SK-N-SH (cell line): ENCODE results near the gene RASGRF2. TPM values are rescaled to one million over a fixed set of nuclear protein-coding genes. Genes with fewer than 3 reads are reported as not detected.

Source experiments
- CTCF ChIA-PET: fragments of 300-600, 350-600 bp; formaldehyde crosslinking; extraction: SDS; loops from one replicate; lab custom pipeline; 2021; lab: Yijun Ruan, JAX
- POLR2A ChIA-PET: fragments of 350-600 bp; sonication (Branson Sonifier 250); formaldehyde crosslinking; extraction: SDS; loops from one replicate; lab custom pipeline; 2020; ENCODE audit warnings: antibody characterized with exemption, inconsistent platforms; lab: Yijun Ruan, JAX
- DNase-seq: peaks from one replicate; pipeline ENCODE4 v3.0.0; 2012
- H2AFZ ChIP-seq: fragments of 200-600 bp; sonication (generic); 2 replicates; pipeline ENCODE4 v1.8.1; 2016; ENCODE audit warnings: antibody characterized with exemption, mild to moderate bottlenecking, low read depth
- H3F3A ChIP-seq: fragments of 200-600 bp; sonication (generic); replicated peaks from 2 replicates; pipeline ENCODE3; 2016; ENCODE audit warnings: antibody characterized with exemption, mild to moderate bottlenecking; ENCODE audit not compliant: insufficient read depth
- H3K27ac ChIP-seq, 2 experiments: fragments of 200-500 bp in 1 of 2; fragments of 200-600 bp in 1 of 2; sonication (Bioruptor generic) in 1 of 2; sonication (generic), shearing (Covaris generic) in 1 of 2; 2 replicates each; pipeline versions ENCODE4 v1.5.1 to v1.6.1; 2014 to 2016; ENCODE audit warnings: low read depth in 2 of 2, inconsistent platforms in 1 of 2, low read length in 1 of 2, mild to moderate bottlenecking in 1 of 2, mixed read lengths in 1 of 2
- H3K27me3 ChIP-seq: fragments of 200-600 bp; sonication (generic), shearing (Covaris generic); 2 replicates; pipeline ENCODE4 v1.6.1; 2016; ENCODE audit warnings: mixed run types; ENCODE audit not compliant: insufficient read depth
- H3K36me3 ChIP-seq, 2 experiments: fragments of 200-500 bp in 1 of 2; fragments of 200-600 bp in 1 of 2; sonication (Bioruptor generic) in 1 of 2; sonication (generic) in 1 of 2; replicated peaks in 1 of 2; 2 replicates each; pipeline versions ENCODE3 to v1.5.1; 2014 to 2016; ENCODE audit warnings: low read length in 1 of 2, mild to moderate bottlenecking in 1 of 2; ENCODE audit not compliant: insufficient read depth in 2 of 2, control insufficient read depth in 1 of 2
- H3K4me1 ChIP-seq, 2 experiments: fragments of 200-500 bp in 1 of 2; fragments of 200-600 bp in 1 of 2; sonication (Bioruptor generic) in 1 of 2; sonication (generic), shearing (Covaris generic) in 1 of 2; 2 replicates each; pipeline versions ENCODE4 v1.5.1 to v1.6.1; 2014 to 2016; ENCODE audit warnings: low read depth in 1 of 2, low read length in 1 of 2, mixed run types in 1 of 2; ENCODE audit not compliant: insufficient read depth in 2 of 2, control insufficient read depth in 1 of 2
- H3K4me2 ChIP-seq: fragments of 200-600 bp; sonication (generic), shearing (Covaris generic); 2 replicates; pipeline ENCODE4 v1.6.1; 2017; ENCODE audit warnings: mixed run types
- H3K4me3 ChIP-seq, 2 experiments: fragments of 200-500 bp in 1 of 2; fragments of 200-600 bp in 1 of 2; sonication (Bioruptor generic) in 1 of 2; sonication (generic), shearing (Covaris generic) in 1 of 2; 2 replicates each; pipeline versions ENCODE4 v1.5.1 to v1.8.1; 2014 to 2016; ENCODE audit warnings: low read depth in 2 of 2, inconsistent platforms in 1 of 2, low read length in 1 of 2, mild to moderate bottlenecking in 1 of 2, mixed read lengths in 1 of 2, moderate library complexity in 1 of 2
- H3K79me2 ChIP-seq: fragments of 200-600 bp; sonication (generic); 2 replicates; pipeline ENCODE4 v1.8.1; 2017; ENCODE audit warnings: mild to moderate bottlenecking; ENCODE audit not compliant: insufficient read depth
- H3K9ac ChIP-seq: fragments of 200-600 bp; sonication (generic); 2 replicates; pipeline ENCODE4 v1.6.1; 2017; ENCODE audit warnings: mixed run types
- H3K9me2 ChIP-seq: fragments of 200-600 bp; sonication (generic); 2 replicates; pipeline ENCODE4 v1.6.1; 2017; ENCODE audit warnings: mixed run types
- H3K9me3 ChIP-seq: fragments of 200-600 bp; sonication (generic); 2 replicates; pipeline ENCODE4 v1.6.1; 2017; ENCODE audit warnings: mixed run types, mild to moderate bottlenecking, moderate library complexity
- H4K20me1 ChIP-seq: fragments of 200-600 bp; sonication (generic); 2 replicates; pipeline ENCODE4 v1.6.1; 2017; ENCODE audit warnings: mild to moderate bottlenecking, mixed run types; ENCODE audit not compliant: insufficient read depth
- ELF1 ChIP-seq: IDR thresholded peaks from 2 replicates; pipeline ENCODE4 v1.4.0; 2012
- EP300 ChIP-seq, 2 experiments: IDR thresholded peaks; 2 replicates each; pipeline versions ENCODE4 v1.4.0 to v1.6.1; 2012; ENCODE audit warnings: borderline replicate concordance in 1 of 2, low read depth in 1 of 2, low read length in 1 of 2
- EZH2phosphoT487 ChIP-seq: fragments of 200-600 bp; sonication (generic); IDR thresholded peaks from 2 replicates; pipeline ENCODE4 v1.6.1; 2017; ENCODE audit warnings: low read depth, mixed run types, mild to moderate bottlenecking, antibody characterized with exemption, moderate library complexity, borderline replicate concordance
- FOXJ3 ChIP-seq: sonication (generic); formaldehyde crosslinking; IDR thresholded peaks from 2 replicates; pipeline ENCODE4 v1.5.1; 2020; ENCODE audit warnings: mild to moderate bottlenecking, missing genetic modification reagents
- FOXM1 ChIP-seq: IDR thresholded peaks from 2 replicates; pipeline ENCODE4 v1.4.0; 2012; ENCODE audit warnings: low read depth, mild to moderate bottlenecking
- MAX ChIP-seq: IDR thresholded peaks from 2 replicates; pipeline ENCODE4 v1.4.0; 2012; ENCODE audit warnings: low read depth
- MEF2A ChIP-seq: IDR thresholded peaks from 2 replicates; pipeline ENCODE4 v1.4.0; 2012; ENCODE audit warnings: low read depth, borderline replicate concordance
- MXI1 ChIP-seq: IDR thresholded peaks from 2 replicates; pipeline ENCODE4 v1.6.1; 2012; ENCODE audit warnings: mild to moderate bottlenecking, low read depth, low read length, improper control_type of control experiment
- POLR2AphosphoS5 ChIP-seq: IDR thresholded peaks from 2 replicates; pipeline ENCODE4 v1.6.1; 2012; ENCODE audit warnings: low read depth, low read length
- RAD21 ChIP-seq: IDR thresholded peaks from 2 replicates; pipeline ENCODE4 v1.6.1; 2012; ENCODE audit warnings: mild to moderate bottlenecking, low read length
- RCOR1 ChIP-seq: fragments of 150-350 bp; IDR thresholded peaks from 2 replicates; pipeline ENCODE4 v1.6.1; 2017; ENCODE audit warnings: antibody characterized with exemption, low read length
- RFX5 ChIP-seq: IDR thresholded peaks from 2 replicates; pipeline ENCODE4 v1.6.1; 2012; ENCODE audit warnings: mild to moderate bottlenecking, improper control_type of control experiment, low read length
- TAF1 ChIP-seq: IDR thresholded peaks from 2 replicates; pipeline ENCODE4 v1.6.1; 2012; ENCODE audit warnings: low read depth, mild to moderate bottlenecking, low read length, moderate library complexity, borderline replicate concordance
- WGBS: methylation state at CpG from one replicate; pipeline ENCODE4 v1.1.6; 2017; ENCODE audit warnings: low lambda C conversion rate; 5-methylcytosine and 5-hydroxymethylcytosine counted together
- polyA plus RNA-seq, 3 experiments: library from polyadenylated mRNA; depleted of rRNA; stranded (reverse); fragments of >200 nt; gene quantifications; 2 replicates each; pipeline ENCODE4 v1.2.3, GENCODE V29; 2012
- TF ChIP-seq, protein P1 (sequence below): fragments of 150-350 bp; IDR thresholded peaks from 2 replicates; pipeline ENCODE4 v1.6.1; 2016; ENCODE audit warnings: mild to moderate bottlenecking, low read depth, low read length
- TF ChIP-seq, protein P2 (sequence below): IDR thresholded peaks from 2 replicates; pipeline ENCODE4 v1.6.1; 2012; ENCODE audit warnings: mild to moderate bottlenecking, low read depth, low read length, moderate library complexity
- TF ChIP-seq, protein P3 (sequence below): IDR thresholded peaks from 2 replicates; pipeline ENCODE4; 2012

The RASGRF2 gene
- polyA plus RNA-seq, 1 of the 3 experiments (the other 2 are of a cell fraction) = under 0.01 TPM

GRCh38 chr5:81022688-81023084 lies 62.5 kb downstream of the RASGRF2 start (continued):
- TF ChIP-seq POLR2AphosphoS5 (no peak), MXI1 (no peak), EP300 (IDR thresholded peaks at IDR 0.05; ENCODE audit: borderline replicate concordance in 1 of 2, low read depth in 1 of 2, low read length in 1 of 2) (no peak)
- TF ChIP-seq, protein P1, sequence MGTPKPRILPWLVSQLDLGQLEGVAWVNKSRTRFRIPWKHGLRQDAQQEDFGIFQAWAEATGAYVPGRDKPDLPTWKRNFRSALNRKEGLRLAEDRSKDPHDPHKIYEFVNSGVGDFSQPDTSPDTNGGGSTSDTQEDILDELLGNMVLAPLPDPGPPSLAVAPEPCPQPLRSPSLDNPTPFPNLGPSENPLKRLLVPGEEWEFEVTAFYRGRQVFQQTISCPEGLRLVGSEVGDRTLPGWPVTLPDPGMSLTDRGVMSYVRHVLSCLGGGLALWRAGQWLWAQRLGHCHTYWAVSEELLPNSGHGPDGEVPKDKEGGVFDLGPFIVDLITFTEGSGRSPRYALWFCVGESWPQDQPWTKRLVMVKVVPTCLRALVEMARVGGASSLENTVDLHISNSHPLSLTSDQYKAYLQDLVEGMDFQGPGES = no peak

DNA sequence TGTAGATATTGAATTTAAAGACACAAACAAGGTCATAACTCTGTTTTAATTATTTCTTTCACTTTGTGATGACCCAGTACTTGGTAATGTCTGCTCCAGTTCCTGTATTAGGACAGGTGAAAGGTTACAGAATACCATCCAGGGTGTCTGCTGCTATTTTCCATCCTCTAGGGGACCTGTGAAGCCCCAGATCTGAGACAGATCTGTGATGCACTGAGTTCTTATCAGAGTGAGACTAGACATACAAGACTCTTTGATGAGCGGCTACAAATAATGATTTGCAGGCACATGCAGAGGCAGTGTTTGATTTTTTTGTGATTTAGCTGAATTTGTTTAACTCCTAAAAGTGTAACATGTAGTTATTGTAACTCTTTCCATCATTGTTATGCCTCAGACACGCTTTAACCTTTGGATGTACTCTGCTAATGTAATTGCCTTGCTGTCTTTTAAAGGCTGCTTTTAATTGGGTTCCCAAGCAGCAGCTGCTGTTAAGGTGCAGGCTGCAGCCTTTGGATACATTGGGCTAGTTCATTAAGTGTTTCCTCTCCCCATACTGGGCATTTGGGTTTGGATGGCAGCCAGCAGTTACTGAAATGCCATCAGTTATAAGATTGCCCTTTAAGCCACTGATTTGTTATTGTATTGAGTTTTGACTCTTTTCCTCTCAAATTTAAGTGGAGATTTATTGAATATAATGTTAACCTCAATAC lies 63.3 kb downstream of the RASGRF2 start:
- Histone ChIP-seq H3K4me3 (no peak overlapping the region), H3K9ac (no peak overlapping the region), H2AFZ (no peak overlapping the region), H3K27me3 (no peaks in the 10 kb centered on the region), H3K27ac (peak overlapping the region in 1 of 2 experiments; percentile 87; a peak in 2 of 4 replicates), H3K36me3 (no peaks in the 10 kb centered on the region), H3F3A (no peaks in the 10 kb centered on the region), H3K9me3 (no peaks in the 10 kb centered on the region), H3K79me2 (no peaks in the 10 kb centered on the region), H4K20me1 (no peaks in the 10 kb centered on the region), H3K9me2 (0 out of 2 replicates have a peak, but pooled peaks cover 4% of the 10 kb centered on the region), H3K4me1 (peaks cover 0 to 23% of the 10 kb centered on the region in 2 experiments; a peak in 2 of 4 replicates), H3K4me2 (no peak overlapping the region)
- peak; percentile 37 for DNase-seq
- CTCF ChIA-PET = interaction anchor here (0.6 to 1.2 kb wide), 2 partner anchors 63 to 1286 kb away, joined by 3 read pairs; no protein-coding TSS in a partner anchor
- WGBS = 15% methylated on average over 2 of the region's 2 CpGs
- TF ChIP-seq ELF1 = no peak
- no peak for TF ChIP-seq FOXM1
- TF ChIP-seq FOXJ3 (CRISPR knock-in tag) = no peak
- no peak for TF ChIP-seq RFX5
- no peak for TF ChIP-seq RCOR1
- no peak for TF ChIP-seq EZH2phosphoT487
- TF ChIP-seq EP300 (IDR thresholded peaks at IDR 0.05; ENCODE audit: borderline replicate concordance in 1 of 2, low read depth in 1 of 2, low read length in 1 of 2) = no peak; a peak in 1 of 4 replicates
- POLR2A ChIA-PET = no interaction called here

- WGBS = 41% methylated on average over 5 of the region's 5 CpGs
- H3K4me2 ChIP-seq = no peak overlapping the region
These were observed 67.4 kb downstream of the RASGRF2 start for GRCh38 chr5:81027481-81028058.

More at GRCh38 chr5:81027481-81028058, 67.4 kb downstream of the RASGRF2 start:
- H3K79me2 ChIP-seq = no peaks in the 10 kb centered on the region
- H3K9me3 ChIP-seq = no peaks in the 10 kb centered on the region
- H2AFZ ChIP-seq = no peak overlapping the region
- CTCF ChIA-PET = no interaction called here
- H3K27me3 ChIP-seq = no peaks in the 10 kb centered on the region
- no peak overlapping the region for H3K27ac ChIP-seq
- TF ChIP-seq MAX (no peak), RAD21 (no peak), POLR2AphosphoS5 (no peak), MEF2A (no peak), TAF1 (no peak)
- TF ChIP-seq, protein P2, sequence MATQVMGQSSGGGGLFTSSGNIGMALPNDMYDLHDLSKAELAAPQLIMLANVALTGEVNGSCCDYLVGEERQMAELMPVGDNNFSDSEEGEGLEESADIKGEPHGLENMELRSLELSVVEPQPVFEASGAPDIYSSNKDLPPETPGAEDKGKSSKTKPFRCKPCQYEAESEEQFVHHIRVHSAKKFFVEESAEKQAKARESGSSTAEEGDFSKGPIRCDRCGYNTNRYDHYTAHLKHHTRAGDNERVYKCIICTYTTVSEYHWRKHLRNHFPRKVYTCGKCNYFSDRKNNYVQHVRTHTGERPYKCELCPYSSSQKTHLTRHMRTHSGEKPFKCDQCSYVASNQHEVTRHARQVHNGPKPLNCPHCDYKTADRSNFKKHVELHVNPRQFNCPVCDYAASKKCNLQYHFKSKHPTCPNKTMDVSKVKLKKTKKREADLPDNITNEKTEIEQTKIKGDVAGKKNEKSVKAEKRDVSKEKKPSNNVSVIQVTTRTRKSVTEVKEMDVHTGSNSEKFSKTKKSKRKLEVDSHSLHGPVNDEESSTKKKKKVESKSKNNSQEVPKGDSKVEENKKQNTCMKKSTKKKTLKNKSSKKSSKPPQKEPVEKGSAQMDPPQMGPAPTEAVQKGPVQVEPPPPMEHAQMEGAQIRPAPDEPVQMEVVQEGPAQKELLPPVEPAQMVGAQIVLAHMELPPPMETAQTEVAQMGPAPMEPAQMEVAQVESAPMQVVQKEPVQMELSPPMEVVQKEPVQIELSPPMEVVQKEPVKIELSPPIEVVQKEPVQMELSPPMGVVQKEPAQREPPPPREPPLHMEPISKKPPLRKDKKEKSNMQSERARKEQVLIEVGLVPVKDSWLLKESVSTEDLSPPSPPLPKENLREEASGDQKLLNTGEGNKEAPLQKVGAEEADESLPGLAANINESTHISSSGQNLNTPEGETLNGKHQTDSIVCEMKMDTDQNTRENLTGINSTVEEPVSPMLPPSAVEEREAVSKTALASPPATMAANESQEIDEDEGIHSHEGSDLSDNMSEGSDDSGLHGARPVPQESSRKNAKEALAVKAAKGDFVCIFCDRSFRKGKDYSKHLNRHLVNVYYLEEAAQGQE = no peak
- TF ChIP-seq, protein P1 = no peak
- TF ChIP-seq, protein P3, sequence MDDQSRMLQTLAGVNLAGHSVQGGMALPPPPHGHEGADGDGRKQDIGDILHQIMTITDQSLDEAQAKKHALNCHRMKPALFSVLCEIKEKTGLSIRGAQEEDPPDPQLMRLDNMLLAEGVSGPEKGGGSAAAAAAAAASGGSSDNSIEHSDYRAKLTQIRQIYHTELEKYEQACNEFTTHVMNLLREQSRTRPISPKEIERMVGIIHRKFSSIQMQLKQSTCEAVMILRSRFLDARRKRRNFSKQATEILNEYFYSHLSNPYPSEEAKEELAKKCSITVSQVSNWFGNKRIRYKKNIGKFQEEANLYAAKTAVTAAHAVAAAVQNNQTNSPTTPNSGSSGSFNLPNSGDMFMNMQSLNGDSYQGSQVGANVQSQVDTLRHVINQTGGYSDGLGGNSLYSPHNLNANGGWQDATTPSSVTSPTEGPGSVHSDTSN = no peak
- TF ChIP-seq, all 33 proteins: peak for 0
- Histone ChIP-seq H3K36me3 (no peaks in the 10 kb centered on the region), H4K20me1 (no peaks in the 10 kb centered on the region), H3K9ac (no peak overlapping the region), H3F3A (no peaks in the 10 kb centered on the region), H3K4me1 (peaks cover 0 to 18% of the 10 kb centered on the region in 2 experiments; a peak in 2 of 4 replicates), H3K9me2 (0 out of 2 replicates have a peak, but pooled peaks cover 4% of the 10 kb centered on the region), H3K4me3 (no peak overlapping the region)
- no peak for DNase-seq
- POLR2A ChIA-PET = no interaction called here
